ENCODE measurements around the gene GRIP2.

Gene GRIP2

DNA sequence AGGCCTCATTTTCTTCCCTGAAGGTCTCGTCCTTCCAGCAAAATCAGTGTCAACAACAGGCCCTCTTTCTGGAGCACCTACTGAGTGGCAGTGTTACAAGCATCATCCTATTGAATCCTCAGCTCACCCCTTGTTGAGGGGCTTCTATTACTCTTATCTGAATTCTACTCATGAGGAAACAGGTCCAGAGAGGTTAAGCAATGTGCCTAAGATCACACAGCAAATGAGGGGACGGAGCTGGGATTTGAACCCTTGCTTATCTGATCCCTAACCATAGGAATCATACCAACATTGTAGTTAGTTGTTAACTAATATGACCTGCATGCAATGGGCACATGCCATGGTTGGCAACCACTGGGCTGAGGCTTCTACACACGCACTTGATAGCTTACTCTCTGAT lies 74.7 kb downstream of the GRIP2 start:
- no peak for DNase-seq (ENCODE audit: low spot score)

DNA sequence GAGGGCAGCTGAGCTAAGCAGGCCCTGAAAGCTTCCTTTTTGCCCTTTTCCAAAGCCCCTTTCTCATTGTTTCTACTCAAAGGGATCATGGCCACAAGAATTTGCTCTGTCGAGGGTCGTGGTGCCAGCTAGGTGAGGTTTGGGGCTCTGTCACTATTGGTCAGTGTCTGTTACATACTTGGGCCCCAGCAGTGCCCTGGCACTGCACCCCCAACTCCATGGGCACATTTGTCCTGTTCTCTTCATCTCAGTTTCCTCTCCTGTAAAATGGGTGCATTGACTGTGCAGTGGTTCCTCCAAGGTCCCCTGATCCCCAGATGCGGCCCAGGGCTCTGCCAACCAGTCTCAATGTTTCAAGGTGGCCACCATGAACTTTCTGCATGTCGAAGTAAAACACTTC lies 75.6 kb downstream of the GRIP2 start:
- no peak for DNase-seq (ENCODE audit: low spot score)

DNA sequence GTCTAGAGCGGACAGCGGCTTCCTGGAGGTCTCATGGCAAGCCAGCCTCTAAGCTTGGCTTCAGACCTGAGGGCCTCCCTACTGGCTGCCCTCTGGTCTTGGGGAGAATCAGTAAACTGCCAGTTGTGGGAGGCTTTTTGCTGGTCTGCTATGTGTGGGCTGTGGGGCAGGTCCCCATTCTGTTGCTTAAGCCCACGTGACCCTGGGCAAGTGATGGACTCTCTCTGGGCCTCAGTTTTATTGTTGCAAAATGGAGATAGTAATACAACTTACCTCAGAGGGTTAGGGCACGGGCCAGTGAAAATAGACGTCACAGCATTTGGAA lies 76.0 kb downstream of the GRIP2 start:
- no peak for DNase-seq (ENCODE audit: low spot score)

DNA sequence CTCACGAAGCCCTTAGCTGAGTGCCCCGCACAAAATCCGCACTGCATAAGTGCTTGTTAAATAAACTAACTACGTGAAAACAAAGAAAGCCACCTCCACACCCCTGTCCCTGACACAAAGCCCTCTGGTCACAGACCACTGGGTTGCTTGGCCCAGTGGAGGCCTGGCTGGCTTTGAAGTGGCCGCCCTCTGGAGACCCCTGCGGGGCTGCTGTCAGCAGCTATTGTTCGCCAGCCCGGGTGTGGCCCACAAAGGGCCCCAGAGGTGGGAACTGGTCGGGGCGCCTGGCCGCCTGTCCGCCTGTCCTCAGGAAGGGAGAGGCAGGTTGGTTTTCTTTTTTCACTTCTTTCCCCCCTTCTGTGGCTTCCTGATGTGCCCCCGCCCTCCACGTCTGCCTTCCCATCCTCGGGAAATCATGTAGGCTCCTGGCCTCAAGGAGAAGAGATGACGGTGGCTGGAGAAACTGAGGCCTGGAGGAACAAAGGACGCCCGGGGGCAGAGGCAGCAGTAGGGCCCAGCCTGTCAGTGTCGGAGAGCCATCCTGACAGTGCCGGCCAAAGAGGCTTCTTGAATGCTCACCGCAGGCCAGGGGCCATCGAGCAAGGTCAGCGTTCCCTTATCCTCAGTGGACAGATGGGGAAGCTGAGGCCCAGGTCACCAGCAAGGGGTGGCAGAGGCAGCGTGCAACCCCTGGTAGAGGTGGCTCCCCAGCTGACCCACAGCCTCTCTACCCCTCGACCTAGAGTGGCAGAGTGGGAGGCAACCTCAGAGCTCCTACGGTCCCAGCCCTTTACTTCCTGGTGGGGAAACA lies 76.6 kb downstream of the GRIP2 start:
- no peak for DNase-seq (ENCODE audit: low spot score)

DNA sequence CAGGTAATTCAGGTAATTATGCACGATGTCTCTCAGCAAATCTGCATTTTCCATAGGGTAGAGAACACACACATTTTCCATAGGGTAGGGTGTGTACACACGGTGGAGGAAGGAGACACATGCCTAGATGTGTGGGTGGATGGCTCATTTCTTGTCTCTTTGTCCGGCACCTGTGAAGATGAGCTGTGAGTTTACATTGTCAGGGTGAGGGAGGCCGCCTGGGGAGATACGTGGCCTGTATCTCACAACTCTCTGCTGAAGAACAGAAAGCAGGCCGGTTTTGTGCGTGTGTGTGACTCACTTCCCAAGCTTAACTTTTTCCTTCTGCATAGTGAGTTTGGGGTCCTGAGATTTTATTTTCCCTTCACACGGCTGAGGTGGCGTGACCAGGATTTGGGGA lies 77.4 kb downstream of the GRIP2 start:
- no peak for DNase-seq (ENCODE audit: low spot score)

DNA sequence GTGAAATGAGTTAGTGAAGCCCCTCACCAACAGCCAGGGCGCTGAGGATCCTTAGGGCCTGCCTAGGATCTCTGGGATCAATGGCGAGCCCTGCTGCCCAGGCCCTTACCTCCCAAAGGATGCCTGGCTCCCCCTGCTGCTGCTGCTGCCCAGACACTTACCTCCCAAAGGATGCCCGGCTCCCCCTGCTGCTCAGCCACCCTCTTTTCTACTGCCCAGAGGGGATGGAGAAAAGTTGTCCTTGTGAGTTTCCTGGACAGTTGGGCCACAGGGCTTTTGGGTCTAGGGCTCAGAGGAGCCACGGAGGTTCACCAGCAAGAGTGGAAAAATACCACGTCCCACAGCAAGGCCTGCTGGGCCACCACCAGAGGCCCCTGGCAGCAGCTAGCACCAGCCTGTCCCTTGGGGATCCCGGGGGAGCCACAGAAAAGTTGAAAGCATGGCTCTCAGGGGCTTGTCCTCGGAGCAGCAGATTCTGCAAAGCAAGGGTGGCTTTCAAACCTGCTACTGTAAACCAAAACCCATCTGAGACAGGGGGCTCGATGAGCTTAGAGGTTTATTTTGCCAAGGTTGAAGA lies 78.3 kb downstream of the GRIP2 start:
- DNase-seq (ENCODE audit: low spot score), result peak; percentile 33

DNA sequence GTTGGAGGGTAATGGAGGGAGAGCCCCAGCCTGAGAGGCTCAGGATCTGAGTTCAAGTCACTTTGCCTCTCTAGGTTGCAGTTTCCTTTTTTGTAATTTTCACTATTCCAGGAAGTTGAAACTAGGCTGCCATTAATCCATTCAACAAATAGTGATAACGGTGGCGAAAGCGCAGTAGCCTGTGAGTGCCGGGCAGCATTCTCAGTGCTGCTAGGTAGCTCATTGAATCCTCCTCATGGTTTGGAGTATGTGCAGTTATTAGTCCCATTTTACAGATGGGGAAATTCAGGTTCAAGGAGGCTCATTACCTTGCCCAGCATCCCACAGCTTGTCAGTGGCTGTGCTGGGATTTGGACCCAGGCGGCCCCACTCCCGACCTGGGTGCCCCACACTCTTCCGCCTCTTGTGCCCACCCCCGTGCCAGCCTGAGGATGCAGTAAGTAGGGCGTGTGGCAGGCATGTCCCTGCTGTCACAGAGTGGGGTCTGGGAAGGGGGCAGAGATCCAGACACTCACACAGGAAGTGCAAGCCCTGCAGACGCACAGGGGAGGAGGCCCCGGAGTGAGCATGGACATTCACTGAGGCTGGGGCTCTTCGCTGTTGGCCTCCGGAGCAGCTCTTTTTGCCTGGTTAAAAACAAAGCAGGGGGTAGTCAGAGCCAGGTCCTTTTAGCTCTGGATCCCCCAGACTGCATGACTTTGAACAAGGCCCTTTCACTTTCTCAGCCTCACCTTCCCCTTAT lies 79.0 kb downstream of the GRIP2 start:
- DNase-seq (ENCODE audit: low spot score), result no peak

DNA sequence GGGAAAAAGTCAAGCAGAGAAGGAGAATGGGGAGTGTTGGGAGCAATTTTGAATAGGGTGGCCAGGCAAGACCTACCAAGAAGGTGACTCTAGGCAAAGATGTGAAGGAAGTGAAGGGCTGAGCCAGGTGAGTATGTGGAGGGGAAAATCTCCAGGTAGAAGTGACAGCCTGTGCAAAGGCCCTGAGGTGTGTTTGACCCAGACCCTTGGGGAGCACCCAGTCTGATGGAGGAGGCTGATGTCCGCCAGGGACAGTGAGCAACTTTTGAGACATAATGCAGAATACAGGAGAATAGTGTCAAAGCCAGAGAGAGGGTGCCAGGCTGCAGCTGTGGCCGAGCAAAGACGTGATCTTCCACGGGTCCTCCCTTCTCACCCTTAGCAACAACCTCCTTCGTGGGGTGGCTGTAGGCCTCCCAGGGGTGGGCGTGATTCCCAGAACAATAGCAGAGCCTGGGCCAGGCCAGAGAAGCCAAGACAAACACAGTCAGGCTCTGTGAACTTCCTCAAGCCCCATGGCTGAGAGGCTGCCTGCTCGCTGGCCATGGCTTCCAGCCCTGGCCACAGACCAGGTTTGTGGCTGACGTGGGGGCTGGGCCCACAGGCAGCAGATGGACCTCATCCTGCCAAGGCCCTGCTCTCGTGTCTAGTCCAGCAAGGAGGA lies 79.7 kb downstream of the GRIP2 start:
- no peak for DNase-seq (ENCODE audit: low spot score)

DNA sequence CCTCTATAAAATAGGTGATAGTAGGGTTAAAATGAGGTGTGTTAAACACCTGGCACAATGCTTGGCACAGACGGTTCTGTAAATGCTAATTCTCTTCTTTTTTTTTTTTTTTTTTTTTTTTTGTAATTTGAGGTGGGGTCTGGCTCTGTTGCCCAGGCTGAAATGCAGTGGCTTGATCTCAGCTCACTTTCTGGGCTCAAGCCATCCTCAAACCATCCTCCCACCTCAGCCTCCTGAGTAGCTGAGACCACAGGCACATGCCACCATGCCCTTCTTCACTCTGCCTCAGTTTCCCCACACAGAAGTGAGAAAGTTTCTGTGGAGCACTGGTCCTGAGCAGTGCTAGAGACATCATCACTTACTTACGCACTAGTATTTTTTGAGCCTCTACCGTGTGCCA lies 80.4 kb downstream of the GRIP2 start:
- DNase-seq (ENCODE audit: low spot score), result no peak

DNA sequence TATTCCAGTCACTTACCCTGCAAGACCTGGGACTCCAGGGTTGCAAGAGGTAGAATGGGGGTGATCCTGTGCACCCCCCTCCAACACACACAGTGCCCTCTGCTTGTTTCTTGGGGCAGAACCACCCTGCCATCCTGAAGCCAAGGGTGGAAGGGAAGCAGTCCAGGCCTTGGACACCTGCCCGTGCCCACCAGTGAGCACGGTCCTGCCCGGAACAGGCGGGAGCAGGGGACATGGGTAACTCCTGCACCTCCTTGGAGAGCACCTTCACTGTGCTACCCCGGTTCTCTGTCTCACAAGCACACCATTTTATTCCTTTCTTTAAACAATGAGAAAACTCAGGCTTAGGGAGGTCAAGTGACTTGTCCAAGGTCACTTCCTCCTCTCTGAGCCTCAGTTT lies 80.8 kb downstream of the GRIP2 start:
- no peak for DNase-seq (ENCODE audit: low spot score)

DNA sequence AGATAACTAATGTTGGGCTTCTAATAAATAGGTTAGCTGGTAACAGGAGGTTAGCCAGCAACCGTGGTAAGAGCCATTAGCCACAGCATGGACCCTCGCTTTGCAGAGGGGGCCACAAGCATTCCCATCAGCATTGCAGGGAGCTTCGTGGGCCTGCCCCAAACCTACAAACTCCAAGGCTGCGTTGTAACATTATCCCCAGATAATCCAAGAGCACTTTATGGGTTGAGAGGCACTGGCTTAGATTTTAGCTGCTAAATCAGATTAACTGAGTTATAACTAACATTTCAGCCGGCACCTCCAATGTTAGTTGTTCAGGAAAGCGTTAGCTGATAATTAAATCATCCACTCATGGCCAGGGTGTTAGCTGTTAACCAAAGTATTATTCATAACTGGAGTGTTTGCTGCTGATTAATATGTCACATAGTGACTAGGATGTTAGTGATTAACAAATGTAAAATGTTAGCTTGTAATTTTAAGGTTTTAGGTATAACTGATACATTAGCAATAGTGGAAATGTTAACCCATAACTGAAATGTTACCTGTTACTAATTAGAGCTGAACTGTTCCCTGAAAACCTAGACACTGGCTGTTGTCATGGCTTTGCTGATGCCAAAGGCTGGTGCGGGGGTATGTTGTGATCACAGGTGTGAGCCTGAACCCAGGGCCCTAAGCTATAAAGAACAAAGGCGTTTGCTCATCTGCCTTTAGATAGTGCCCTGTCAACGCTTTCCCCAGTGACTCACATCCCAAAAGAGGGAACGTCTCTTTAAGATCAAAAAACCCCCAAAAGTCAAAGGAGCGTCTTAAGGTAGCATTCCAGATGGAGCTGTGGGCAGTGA lies 81.5 kb downstream of the GRIP2 start:
- DNase-seq (ENCODE audit: low spot score), result no peak

DNA sequence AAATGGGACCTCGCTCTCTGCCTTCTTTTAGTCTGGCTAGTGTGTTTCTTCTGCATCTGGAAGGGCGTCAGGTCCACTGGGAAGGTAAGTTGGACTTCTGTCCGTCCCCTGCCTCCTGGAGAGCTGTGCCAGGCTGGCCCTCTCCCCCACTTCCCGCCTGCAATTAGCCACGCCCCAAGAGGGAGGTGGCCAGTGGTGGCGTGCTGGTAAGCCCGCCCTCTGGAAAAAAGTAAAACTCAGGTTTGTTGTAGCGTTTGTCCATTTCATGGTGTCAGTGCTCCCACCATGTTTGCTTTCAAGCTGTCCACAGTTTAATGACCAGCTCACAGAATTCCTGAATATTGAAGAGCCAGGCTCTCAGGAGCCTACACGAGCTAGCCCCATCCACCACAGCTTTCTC lies 82.1 kb downstream of the GRIP2 start:
- DNase-seq (ENCODE audit: low spot score), result no peak

DNA sequence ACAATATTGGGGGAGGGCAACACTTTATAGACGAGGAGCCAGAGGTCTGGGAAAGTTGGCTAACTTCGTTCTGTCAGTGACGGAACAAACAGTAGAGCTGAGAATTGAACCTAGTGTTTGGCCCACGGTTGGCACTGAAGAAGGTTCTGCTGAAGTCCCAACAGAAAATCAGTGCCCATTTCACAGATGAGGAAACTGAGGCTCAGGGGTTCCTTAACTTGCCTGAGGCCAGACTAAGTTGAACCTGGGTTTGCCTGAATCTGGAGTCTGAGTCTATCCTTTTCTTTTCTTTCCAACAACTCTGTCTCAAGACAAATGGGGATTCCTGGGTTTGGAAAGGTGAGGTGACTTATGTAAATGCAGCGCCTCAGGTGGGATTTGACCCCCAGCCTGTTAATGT lies 82.7 kb downstream of the GRIP2 start:
- no peak for DNase-seq (ENCODE audit: low spot score)

DNA sequence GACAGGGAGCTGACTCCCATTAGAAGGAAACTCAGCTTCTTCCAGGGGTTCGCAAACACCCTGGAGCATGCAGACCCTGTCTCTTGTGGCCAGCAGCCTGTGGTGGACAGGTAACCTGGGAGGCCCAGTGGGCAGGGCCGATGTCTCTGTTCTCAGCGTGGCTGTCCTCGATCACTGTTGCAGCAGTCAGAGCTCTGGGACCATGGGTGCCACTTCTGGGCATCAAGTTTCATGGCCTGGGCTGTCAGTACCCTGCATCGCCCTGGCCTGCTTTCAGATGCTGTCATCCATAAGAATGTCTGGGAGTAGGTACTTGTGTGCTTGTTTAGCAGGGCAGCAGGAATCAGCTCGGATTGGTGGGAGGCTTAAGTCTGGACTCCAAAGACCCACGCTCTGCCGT lies 83.3 kb downstream of the GRIP2 start:
- DNase-seq (ENCODE audit: low spot score), result no peak

DNA sequence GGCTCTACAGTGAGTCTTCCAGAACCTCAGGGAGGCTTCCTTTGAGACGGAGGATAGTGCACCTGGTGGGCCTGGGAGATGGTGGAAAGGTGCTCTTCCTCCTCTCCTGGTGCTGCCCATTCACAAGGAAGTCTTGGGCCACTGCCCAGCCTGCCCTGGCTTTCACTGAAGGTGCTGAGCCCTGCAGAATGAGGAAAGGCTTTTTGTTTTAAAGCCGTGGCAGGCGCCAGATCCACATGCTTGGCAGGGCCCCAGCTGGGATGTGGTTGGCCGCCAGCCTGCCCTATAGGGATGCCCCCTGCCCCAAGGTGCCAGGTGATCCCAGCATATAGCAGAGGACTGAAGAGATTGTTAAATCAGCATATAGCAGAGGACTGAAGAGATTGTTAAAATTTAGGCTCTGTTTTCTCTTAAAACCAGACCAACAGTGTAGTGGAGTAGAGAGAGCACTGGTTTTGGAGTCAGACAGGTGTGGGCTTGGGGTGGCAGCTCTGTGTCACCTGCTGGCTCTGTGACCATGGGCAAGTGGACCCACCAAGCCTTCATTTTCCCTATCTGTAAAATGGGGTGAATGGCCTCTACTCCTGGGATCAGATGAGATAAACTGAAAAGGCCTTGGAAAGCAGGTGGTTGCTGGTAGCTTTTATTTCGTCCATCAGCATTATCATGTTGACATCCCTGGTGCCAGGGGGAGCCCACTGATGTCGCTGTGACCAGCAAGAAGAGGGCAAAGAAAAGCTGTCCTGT lies 84.4 kb downstream of the GRIP2 start:
- DNase-seq (ENCODE audit: low spot score), result no peak

DNA sequence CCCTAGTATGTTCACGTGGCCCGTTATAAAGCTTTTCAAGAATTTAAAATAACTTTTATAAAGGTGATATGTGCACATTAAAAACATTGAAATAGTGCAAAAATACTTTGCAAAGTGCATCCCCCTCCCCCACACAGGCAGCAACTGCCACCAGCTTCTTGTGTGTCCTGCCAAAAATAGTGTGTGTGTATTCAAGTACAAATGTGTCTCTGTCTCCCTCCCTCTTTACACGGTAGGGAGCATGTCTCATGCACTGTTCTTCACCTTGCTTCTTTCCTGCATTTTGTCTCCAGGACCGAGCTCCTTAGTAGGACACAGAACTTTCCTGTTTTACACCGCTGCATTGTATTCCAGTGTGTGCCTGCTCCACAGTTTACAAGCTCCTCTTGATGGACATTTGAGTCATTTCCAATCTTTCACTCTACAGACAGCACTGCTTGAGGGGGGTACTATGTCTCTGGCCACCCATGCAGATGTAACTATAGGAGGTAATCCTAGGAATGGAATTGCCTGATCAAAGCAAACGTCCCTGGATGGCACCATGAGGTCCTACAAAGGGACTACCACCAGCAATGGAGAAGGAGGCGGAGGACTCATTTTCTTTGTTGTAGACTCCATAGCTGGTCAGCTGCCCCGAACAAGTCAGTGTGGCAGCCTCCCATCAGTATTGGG lies 85.4 kb downstream of the GRIP2 start:
- no peak for DNase-seq (ENCODE audit: low spot score)

DNA sequence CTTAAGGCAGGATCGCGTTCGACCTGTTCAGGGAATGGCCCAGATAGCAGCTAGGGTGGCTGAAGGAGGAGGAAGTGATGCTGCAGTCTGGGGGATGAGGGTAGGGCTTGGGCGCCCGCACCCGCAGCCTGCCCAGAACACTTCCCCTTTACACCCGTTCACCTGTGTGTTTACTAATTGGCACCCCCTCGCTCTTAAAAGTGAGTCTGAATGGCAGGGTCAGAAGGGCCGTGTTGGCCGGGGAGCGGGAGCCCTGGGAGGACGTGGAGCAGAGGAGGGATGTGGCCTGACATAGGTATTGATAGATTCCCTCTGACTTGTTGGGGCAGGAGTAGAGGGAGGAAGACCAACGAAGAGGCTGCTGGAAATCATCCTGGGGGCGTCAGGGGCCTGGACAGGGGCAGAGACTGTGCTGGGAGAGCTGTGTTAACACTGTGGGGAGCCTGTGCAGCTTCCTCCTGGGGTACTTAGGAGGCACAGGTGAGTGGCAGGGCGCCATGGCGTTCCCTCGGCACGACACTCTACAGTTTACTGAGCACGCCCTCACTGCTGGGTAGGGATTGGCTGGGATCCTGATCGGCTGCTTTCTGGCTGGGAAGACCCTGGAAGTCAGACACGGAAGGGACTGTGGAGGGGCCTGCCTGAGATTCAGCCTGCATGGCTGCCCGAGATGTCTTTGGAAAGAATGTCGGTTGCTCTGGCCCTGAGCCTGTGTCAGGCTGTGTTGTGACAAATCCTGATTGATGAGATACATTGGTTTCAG lies 86.1 kb downstream of the GRIP2 start:
- no peak for DNase-seq (ENCODE audit: low spot score)

DNA sequence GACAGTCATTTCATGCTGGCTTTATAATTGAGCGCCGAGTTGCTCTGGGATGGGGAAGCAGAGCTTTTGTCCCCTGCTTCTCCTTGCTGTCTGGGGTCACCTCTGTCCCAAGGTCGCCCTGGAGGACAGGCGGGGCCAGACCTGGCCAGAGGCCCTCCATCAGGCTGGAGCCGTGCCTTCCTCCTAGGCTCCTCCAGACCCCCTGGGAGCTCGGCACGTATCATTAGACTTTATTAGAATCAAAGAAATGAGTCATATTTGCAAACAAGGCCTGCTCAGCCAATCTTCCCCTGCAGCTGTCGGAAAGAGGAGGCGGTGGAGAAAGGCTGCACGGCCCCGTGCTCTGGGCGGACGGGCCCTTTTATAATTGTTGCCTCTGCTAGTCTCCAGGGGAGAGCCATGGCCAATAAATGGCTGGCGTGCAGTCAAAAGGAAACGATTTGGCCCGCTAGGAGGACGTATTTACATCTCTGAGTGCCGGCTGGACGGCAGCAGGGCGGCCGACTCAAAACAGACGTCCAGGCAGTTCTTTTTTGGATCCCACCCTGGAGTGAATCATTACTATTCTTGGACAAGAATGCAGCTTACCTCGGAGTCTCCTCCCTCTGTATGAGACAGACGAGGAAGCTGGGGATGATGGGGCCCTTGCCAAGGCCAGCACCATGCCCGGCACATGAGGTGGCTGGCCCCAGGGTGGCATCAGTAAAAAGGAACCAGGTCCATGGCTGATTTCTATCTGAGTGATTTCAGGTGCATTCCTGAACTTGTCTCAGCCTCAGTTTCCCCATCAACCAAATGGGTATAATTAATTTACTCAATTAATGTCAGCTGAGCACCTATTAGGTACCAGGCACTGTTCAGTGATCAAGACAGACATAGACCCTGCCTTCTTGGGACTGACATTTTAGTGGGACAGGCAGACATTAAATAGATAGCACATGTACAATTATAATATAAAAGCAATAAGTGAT lies 87.1 kb downstream of the GRIP2 start:
- DNase-seq (ENCODE audit: low spot score), result peak; percentile 43

Measured in LoVo (cell line).